ENCODE measurements around the gene CASR. TPM values are rescaled to one million over a fixed set of nuclear protein-coding genes. Genes with fewer than 3 reads are reported as not detected.

Gene CASR
- total and polyA plus RNA-seq, 8 donors: 0.04 to 0.24 (median 0.13) TPM; not detected in 1

GRCh38 chr3:122281891-122282290, 98.4 kb downstream of the CASR start:
- ATAC-seq (no peak), DNase-seq (no peak)
- Histone ChIP-seq H3K27me3 (no peaks in the 10 kb centered on the region), H3K4me1 (no peaks in the 10 kb centered on the region), H3K4me3 (no peak overlapping the region), H3K36me3 (no peaks in the 10 kb centered on the region), H3K27ac (no peak overlapping the region), H3K9me3 (no peaks in the 10 kb centered on the region)
- intact Hi-C loops (cut with DNase I): no loop called here
- TF ChIP-seq CTCF (IDR thresholded peaks at IDR 0.05): no peak

- intact Hi-C loops (cut with DNase I): no loop called here
- Histone ChIP-seq H3K4me3 (no peak overlapping the region), H3K4me1 (no peaks in the 10 kb centered on the region), H3K9me3 (no peaks in the 10 kb centered on the region), H3K27ac (no peak overlapping the region), H3K27me3 (no peaks in the 10 kb centered on the region), H3K36me3 (no peaks in the 10 kb centered on the region)
- TF ChIP-seq CTCF (IDR thresholded peaks at IDR 0.05): no peak
- ATAC-seq (no peak), DNase-seq (no peak)
Observed at GRCh38 chr3:122283796-122284445, 100.5 kb downstream of the CASR start.

GRCh38 chr3:122284486-122284885, 101.0 kb downstream of the CASR start:
- no peak overlapping the region for H3K27ac ChIP-seq
- TF ChIP-seq CTCF (IDR thresholded peaks at IDR 0.05): no peak
- no peaks in the 10 kb centered on the region for H3K27me3 ChIP-seq
- no peaks in the 10 kb centered on the region for H3K4me1 ChIP-seq
- no peaks in the 10 kb centered on the region for H3K36me3 ChIP-seq
- intact Hi-C loops (cut with DNase I): no loop called here
- no peak for DNase-seq
- no peaks in the 10 kb centered on the region for H3K9me3 ChIP-seq
- H3K4me3 ChIP-seq: no peak overlapping the region
- ATAC-seq: no peak

- no peaks in the 10 kb centered on the region for H3K9me3 ChIP-seq
- DNase-seq (peak in 2 of 4 donors; percentile 14 to 25), ATAC-seq (peak; percentile 16)
- no peak for TF ChIP-seq CTCF (IDR thresholded peaks at IDR 0.05)
- H3K4me3 ChIP-seq: no peak overlapping the region
- intact Hi-C loops (cut with DNase I): no loop called here
- peaks cover 7 to 13% of the 10 kb centered on the region in 2 donors for H3K4me1 ChIP-seq
- H3K27me3 ChIP-seq: no peaks in the 10 kb centered on the region
- peak overlapping the region; percentile 10 to 73 for H3K27ac ChIP-seq
- H3K36me3 ChIP-seq: no peaks in the 10 kb centered on the region
Observed at GRCh38 chr3:122294359-122294758, 110.9 kb downstream of the CASR start.

- ATAC-seq (peak; percentile 89), DNase-seq (peak in 1 of 4 donors; percentile 64)
- Histone ChIP-seq H3K27ac (peak overlapping the region; percentile 36 to 73), H3K9me3 (peaks cover 0 to 2% of the 10 kb centered on the region in 2 donors), H3K4me3 (no peak overlapping the region), H3K4me1 (peaks cover 7 to 13% of the 10 kb centered on the region in 2 donors), H3K36me3 (no peaks in the 10 kb centered on the region), H3K27me3 (no peaks in the 10 kb centered on the region)
- no peak for TF ChIP-seq CTCF (IDR thresholded peaks at IDR 0.05)
- intact Hi-C loops (cut with DNase I): no loop called here
Observed at GRCh38 chr3:122295266-122296062, 112.0 kb downstream of the CASR start.
